ENCODE measurements around the gene GMNN.

Gene GMNN

DNA sequence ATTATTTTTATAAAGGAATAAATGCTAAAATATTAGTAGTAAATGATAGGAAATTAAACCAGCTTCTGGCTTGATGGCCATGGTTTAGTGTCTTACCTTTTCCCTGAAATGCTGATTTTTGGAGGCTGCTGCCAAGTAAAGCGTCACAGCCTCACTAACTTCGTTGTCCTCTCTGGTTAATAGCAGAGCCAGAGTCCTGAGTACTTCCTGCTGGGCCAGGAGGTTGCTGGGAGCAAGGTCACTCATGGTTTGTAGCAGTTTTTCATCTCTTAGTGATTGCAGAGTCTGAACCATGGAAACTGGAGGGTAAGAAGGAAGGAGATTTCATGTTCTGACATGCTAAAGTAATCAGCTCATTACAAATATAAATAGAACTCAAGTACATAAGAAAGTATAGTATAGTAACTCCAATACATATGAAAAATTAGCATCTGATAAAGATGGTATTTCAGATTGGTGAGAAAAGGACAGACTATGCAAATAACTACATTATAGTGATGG lies 50.4 kb downstream of the GMNN start:
- Mint-ChIP-seq H3K9me3 (no peaks in the 10 kb centered on the region), H3K36me3 (ENCODE audit: low read depth) (no peaks in the 10 kb centered on the region), H3K27me3 (ENCODE audit: low read depth) (no peaks in the 10 kb centered on the region), H3K4me3 (no peak overlapping the region), H3K4me1 (peaks cover 3% of the 10 kb centered on the region), H3K27ac (peak overlapping the region in 2 of 3 experiments; percentile 1 to 37)
- TF ChIP-seq, protein P1, sequence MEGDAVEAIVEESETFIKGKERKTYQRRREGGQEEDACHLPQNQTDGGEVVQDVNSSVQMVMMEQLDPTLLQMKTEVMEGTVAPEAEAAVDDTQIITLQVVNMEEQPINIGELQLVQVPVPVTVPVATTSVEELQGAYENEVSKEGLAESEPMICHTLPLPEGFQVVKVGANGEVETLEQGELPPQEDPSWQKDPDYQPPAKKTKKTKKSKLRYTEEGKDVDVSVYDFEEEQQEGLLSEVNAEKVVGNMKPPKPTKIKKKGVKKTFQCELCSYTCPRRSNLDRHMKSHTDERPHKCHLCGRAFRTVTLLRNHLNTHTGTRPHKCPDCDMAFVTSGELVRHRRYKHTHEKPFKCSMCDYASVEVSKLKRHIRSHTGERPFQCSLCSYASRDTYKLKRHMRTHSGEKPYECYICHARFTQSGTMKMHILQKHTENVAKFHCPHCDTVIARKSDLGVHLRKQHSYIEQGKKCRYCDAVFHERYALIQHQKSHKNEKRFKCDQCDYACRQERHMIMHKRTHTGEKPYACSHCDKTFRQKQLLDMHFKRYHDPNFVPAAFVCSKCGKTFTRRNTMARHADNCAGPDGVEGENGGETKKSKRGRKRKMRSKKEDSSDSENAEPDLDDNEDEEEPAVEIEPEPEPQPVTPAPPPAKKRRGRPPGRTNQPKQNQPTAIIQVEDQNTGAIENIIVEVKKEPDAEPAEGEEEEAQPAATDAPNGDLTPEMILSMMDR (IDR thresholded peaks at IDR 0.05; ENCODE audit: unreplicated experiment in 3 of 3), result no peak

DNA sequence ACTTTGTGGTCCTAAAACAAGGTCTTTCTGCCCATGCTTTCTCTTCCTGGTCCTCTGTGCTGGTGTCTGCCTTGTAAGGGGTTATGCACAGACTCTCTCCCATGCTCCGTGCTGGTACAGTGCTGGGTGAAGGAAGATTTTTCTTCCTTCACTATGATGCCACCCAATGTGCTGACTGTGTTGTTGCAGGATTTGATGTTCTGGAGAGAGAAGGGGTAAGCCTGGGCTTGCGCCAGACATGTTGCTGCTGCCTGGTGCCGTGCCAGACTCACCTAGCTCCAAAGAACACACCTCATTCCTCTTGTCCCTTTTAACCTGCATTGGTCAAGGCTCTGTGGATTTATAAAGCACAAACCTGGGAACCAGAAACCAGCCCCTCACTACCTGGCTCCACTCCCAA lies 52.4 kb downstream of the GMNN start:
- Mint-ChIP-seq H3K36me3 (ENCODE audit: low read depth) (no peaks in the 10 kb centered on the region), H3K9me3 (no peaks in the 10 kb centered on the region), H3K4me1 (peaks cover 8% of the 10 kb centered on the region), H3K27me3 (ENCODE audit: low read depth) (no peaks in the 10 kb centered on the region), H3K4me3 (no peak overlapping the region), H3K27ac (peak overlapping the region in 2 of 3 experiments; percentile 17 to 61)
- TF ChIP-seq, protein P1 (IDR thresholded peaks at IDR 0.05; ENCODE audit: unreplicated experiment in 3 of 3), result no peak

DNA sequence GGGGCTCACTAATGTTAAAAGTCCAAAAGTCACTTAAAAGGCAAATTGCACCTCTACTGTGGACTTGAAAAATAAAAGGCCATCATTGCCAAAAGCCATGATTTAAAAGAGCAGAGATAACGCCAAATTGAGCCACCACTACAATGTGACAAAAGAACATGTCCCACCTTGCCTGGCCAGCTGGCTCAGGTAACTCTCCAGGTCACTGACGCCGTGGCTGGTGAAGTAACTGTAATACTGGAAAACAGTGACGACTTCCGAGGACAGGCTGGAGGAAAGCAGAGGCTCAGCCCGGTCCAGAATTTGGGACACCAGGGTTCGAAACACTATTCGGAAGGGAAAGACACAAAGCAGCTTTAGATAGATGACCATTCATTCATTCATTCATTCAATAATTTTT lies 53.2 kb downstream of the GMNN start:
- H3K9me3 Mint-ChIP-seq, result no peaks in the 10 kb centered on the region
- H3K4me3 Mint-ChIP-seq, result no peak overlapping the region

DNA sequence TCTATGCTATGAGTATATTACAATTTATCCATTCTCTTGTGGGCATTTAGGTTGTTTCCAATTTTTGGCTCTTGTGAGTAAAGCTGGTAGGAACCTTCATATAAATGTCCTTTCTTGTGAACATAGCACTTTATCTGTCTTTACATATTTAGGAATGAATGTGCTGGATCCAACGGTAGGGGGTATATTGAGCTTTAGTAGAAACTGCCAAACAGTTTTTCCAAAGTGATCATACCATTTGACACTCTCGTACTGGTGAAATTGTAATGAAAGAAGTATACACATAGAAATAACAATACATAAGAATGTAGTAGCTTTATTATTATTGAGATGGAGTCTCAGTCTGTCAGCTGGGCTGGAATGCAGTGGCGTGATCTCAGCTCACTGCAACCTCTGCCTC lies 54.9 kb downstream of the GMNN start:
- TF ChIP-seq, protein P1 (IDR thresholded peaks at IDR 0.05; ENCODE audit: unreplicated experiment in 3 of 3), result no peak
- no peaks in the 10 kb centered on the region for H3K36me3 Mint-ChIP-seq (ENCODE audit: low read depth)
- H3K27ac Mint-ChIP-seq, result no peak overlapping the region
- no peaks in the 10 kb centered on the region for H3K9me3 Mint-ChIP-seq
- H3K27me3 Mint-ChIP-seq (ENCODE audit: low read depth), result no peaks in the 10 kb centered on the region
- H3K4me3 Mint-ChIP-seq, result no peak overlapping the region
- peaks cover 8% of the 10 kb centered on the region for H3K4me1 Mint-ChIP-seq

More for the DNA sequence above, 53.2 kb downstream of the GMNN start:
- TF ChIP-seq, protein P1 (IDR thresholded peaks at IDR 0.05; ENCODE audit: unreplicated experiment in 3 of 3), result no peak
- Mint-ChIP-seq H3K27me3 (ENCODE audit: low read depth) (no peaks in the 10 kb centered on the region), H3K27ac (peak overlapping the region; percentile 17 to 61 (median 51)), H3K4me1 (peaks cover 8% of the 10 kb centered on the region), H3K36me3 (ENCODE audit: low read depth) (no peaks in the 10 kb centered on the region)

DNA sequence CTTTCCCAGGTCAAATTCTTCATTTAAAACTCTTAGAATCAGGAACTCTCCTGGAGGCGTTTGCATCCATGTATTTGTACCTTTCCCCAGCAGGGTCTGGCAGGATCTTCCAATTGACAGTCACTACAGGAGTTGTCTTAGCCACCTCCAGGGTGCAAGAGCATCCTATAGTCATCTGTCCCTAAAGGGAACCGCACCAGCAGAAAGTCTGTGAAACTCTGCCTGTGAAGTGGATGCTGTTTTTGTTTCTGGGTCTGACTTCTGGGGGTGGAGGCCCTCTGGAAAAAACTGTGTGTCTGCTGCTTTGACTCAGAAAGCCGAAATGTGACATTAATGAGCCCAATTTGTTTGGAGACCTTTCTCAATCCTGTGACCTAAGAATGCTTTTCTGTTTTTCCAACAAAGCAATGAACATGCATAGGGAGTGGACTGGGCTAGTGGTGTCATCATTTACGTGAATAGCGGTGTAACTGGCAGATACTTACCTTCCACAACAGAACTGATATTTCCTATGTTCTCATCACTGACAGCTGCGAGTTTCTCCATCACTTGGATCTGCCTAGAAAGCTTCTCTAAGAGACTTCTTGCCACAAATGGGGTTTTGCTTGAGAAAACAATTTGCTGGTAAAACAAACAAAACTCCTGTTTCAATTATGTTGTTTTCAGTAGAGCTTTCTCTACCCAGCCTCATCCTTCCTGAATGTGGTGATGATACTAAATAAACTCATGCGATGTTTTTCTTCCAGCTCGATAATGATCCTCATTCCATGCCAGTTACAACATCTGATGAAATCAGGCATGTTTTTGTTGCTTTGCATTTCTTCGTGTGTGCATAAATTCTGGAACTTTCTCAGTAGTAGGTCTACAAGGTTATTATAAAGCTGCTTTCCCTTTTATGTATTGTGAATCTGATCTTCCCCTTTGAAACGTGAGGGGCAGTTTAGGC lies 57.3 kb downstream of the GMNN start:
- H3K9me3 Mint-ChIP-seq, result no peaks in the 10 kb centered on the region
- H3K27ac Mint-ChIP-seq, result peak overlapping the region in 2 of 3 experiments; percentile 30 to 66
- peaks cover 3% of the 10 kb centered on the region for H3K27me3 Mint-ChIP-seq (ENCODE audit: low read depth)
- peaks cover 12% of the 10 kb centered on the region for H3K4me1 Mint-ChIP-seq
- no peak overlapping the region for H3K4me3 Mint-ChIP-seq
- TF ChIP-seq, protein P1 (IDR thresholded peaks at IDR 0.05; ENCODE audit: unreplicated experiment in 3 of 3), result no peak
- H3K36me3 Mint-ChIP-seq (ENCODE audit: low read depth), result no peaks in the 10 kb centered on the region

Data from nephron (organoid).